HepG2 (cell line): ENCODE measurements around the gene NFILZ. TPM values are rescaled to one million over a fixed set of nuclear protein-coding genes. Genes with fewer than 3 reads are reported as not detected.
A peak's percentile ranks its signal among the peaks of the same experiment; 100 is the strongest.

Source experiments
- ARNT ChIP-seq: fragments of 450-650 bp; IDR thresholded peaks from 2 replicates; pipeline ENCODE4 v1.6.1; 2017
- ATF6 ChIP-seq: sonication (generic); formaldehyde crosslinking; conservative IDR thresholded peaks from 2 replicates; pipeline ENCODE4 v1.4.0; 2020; ENCODE audit warnings: missing genetic modification reagents
- ATM ChIP-seq: fragments of 450-650 bp; IDR thresholded peaks from 2 replicates; pipeline ENCODE4 v1.7.1; 2017; ENCODE audit warnings: mild to moderate bottlenecking, borderline replicate concordance
- BHLHE40 ChIP-seq: IDR thresholded peaks from 2 replicates; pipeline ENCODE4 v1.6.1; 2011; ENCODE audit warnings: low read length, improper control_type of control experiment
- CEBPG ChIP-seq: IDR thresholded peaks from 2 replicates; pipeline ENCODE4 v1.6.1; 2016
- GATA4 ChIP-seq: sonication (generic); IDR thresholded peaks from 2 replicates; pipeline ENCODE4 v1.6.1; 2016; ENCODE audit warnings: antibody characterized with exemption, low read depth, borderline replicate concordance
- HINFP ChIP-seq: sonication (generic); formaldehyde crosslinking; IDR thresholded peaks from 2 replicates; pipeline ENCODE4 v1.4.0; 2020; ENCODE audit warnings: low read depth, mild to moderate bottlenecking, missing genetic modification reagents
- HMG20B ChIP-seq: conservative IDR thresholded peaks from 2 replicates; pipeline ENCODE4 v1.6.1; 2016; ENCODE audit warnings: missing genetic modification reagents, missing compliant biosample characterization
- MAFK ChIP-seq, 2 experiments: IDR thresholded peaks in 1 of 2; conservative IDR thresholded peaks in 1 of 2; 2 replicates each; pipeline ENCODE4 v1.6.1; 2011; ENCODE audit warnings: improper control_type of control experiment in 2 of 2, low read length in 2 of 2
- MEIS2 ChIP-seq: sonication (generic); formaldehyde crosslinking; IDR thresholded peaks from 2 replicates; pipeline ENCODE4 v1.9.0; 2021; ENCODE audit warnings: mild to moderate bottlenecking, missing genetic modification reagents
- MIER3 ChIP-seq: IDR thresholded peaks from 2 replicates; pipeline ENCODE4 v1.6.1; 2016; ENCODE audit warnings: missing compliant biosample characterization, borderline replicate concordance
- MXD1 ChIP-seq: sonication (generic); formaldehyde crosslinking; IDR thresholded peaks from 2 replicates; pipeline ENCODE4 v1.4.0; 2020; ENCODE audit warnings: mild to moderate bottlenecking, missing genetic modification reagents
- NR0B2 ChIP-seq: sonication (generic); formaldehyde crosslinking; IDR thresholded peaks from 2 replicates; pipeline ENCODE4 v1.4.0; 2020; ENCODE audit warnings: mild to moderate bottlenecking, missing genetic modification reagents
- SALL1 ChIP-seq: sonication (generic); formaldehyde crosslinking; IDR thresholded peaks from 2 replicates; pipeline ENCODE4 v1.8.0; 2022; ENCODE audit warnings: mild to moderate bottlenecking, missing genetic modification reagents
- SOX5 ChIP-seq: IDR thresholded peaks from 2 replicates; pipeline ENCODE4 v1.6.1; 2016; ENCODE audit warnings: borderline replicate concordance
- STAT6 ChIP-seq: sonication (generic); formaldehyde crosslinking; IDR thresholded peaks from 2 replicates; pipeline ENCODE4 v1.4.0; 2020; ENCODE audit warnings: missing genetic modification reagents, mild to moderate bottlenecking, borderline replicate concordance
- ZFY ChIP-seq: sonication (generic); formaldehyde crosslinking; IDR thresholded peaks from 2 replicates; pipeline ENCODE4 v1.4.0; 2020; ENCODE audit warnings: missing genetic modification reagents
- ZNF24 ChIP-seq: fragments of 450-650 bp; IDR thresholded peaks from 2 replicates; pipeline ENCODE4 v1.6.1; 2017; ENCODE audit warnings: antibody characterized with exemption, mild to moderate bottlenecking
- ZNF460 ChIP-seq: sonication (generic); formaldehyde crosslinking; IDR thresholded peaks from 2 replicates; pipeline ENCODE4 v1.5.1; 2020; ENCODE audit warnings: missing genetic modification reagents, mild to moderate bottlenecking, borderline replicate concordance
- ZNF781 ChIP-seq: sonication (generic); formaldehyde crosslinking; IDR thresholded peaks from 2 replicates; pipeline ENCODE4 v1.5.1; 2020; ENCODE audit warnings: borderline replicate concordance, mild to moderate bottlenecking, missing genetic modification reagents; ENCODE audit errors: not compliant biosample characterization
- ZSCAN5A ChIP-seq: sonication (generic); formaldehyde crosslinking; IDR thresholded peaks from 2 replicates; pipeline ENCODE4 v1.8.0; 2022; ENCODE audit warnings: mild to moderate bottlenecking, missing genetic modification reagents, borderline replicate concordance
- ZZZ3 ChIP-seq: sonication (generic); formaldehyde crosslinking; IDR thresholded peaks from 2 replicates; pipeline ENCODE4 v1.4.0; 2020; ENCODE audit warnings: missing genetic modification reagents, mild to moderate bottlenecking, borderline replicate concordance
- polyA plus RNA-seq, 8 experiments: library from polyadenylated mRNA; depleted of rRNA in 3 of 8; stranded (reverse) in 7 of 8; unstranded in 1 of 8; fragments of >200 nt; fragmentation: Illumina TruSeq in 4 of 8; extraction: Trizol in 4 of 8; gene quantifications; 2 replicates each; pipeline versions ENCODE4 v1.2.1 to v1.2.3, GENCODE V29; 2011 to 2016; ENCODE audit warnings: low read depth in 4 of 8, missing spikeins in 1 of 8, mixed read lengths in 1 of 8; ENCODE audit not compliant: insufficient read depth in 1 of 8
- total RNA-seq, 5 experiments: library from RNA; depleted of rRNA; stranded (reverse); fragments of >200 nt; fragmentation: Illumina TruSeq; extraction: Trizol; gene quantifications; 2 replicates each; pipeline ENCODE4 v1.2.3, GENCODE V29; 2016; ENCODE audit warnings: low read depth in 1 of 5

The NFILZ gene
- total and polyA plus RNA-seq, 2 of the 13 experiments (the other 11 are each of a cell fraction or from before 2014, with no cell fraction given), result not detected

GRCh38 chr19:8638078-8638619 lies 7.7 kb downstream of the NFILZ start (continued):
- TF ChIP-seq ZSCAN5A (no peak), MEIS2 (no peak), ZNF781 (CRISPR knock-in tag) (no peak), GATA4 (no peak), STAT6 (CRISPR knock-in tag) (no peak), ZNF24 (peak; percentile 88), ZNF460 (CRISPR knock-in tag) (no peak), ATF6 (CRISPR knock-in tag) (no peak), HMG20B (CRISPR knock-in tag) (no peak), CEBPG (CRISPR knock-in tag) (peak; percentile 79), SALL1 (CRISPR knock-in tag) (peak; percentile 57), ZFY (no peak), MIER3 (CRISPR knock-in tag) (no peak), SOX5 (CRISPR knock-in tag) (no peak), ZZZ3 (CRISPR knock-in tag) (no peak), ATM (no peak), MXD1 (CRISPR knock-in tag) (no peak), HINFP (CRISPR knock-in tag) (no peak), NR0B2 (CRISPR knock-in tag) (no peak), ARNT (no peak), BHLHE40 (peak; percentile 73), MAFK (conservative IDR thresholded peaks at IDR 0.05 in 1 of 2, IDR thresholded peaks at IDR 0.05 in 1 of 2; ENCODE audit: low read length in 2 of 2) (no peak)
